GM18498 (cell line): ENCODE measurements around the gene CLIP4.

Experiments
- ATAC-seq: cut with Tn5 transposase; IDR thresholded peaks from one replicate; pipeline ENCODE4 v1.9.1; 2021; ENCODE audit warnings: mild to moderate bottlenecking, moderate library complexity; ENCODE audit not compliant: unreplicated experiment

CLIP4 gene

DNA sequence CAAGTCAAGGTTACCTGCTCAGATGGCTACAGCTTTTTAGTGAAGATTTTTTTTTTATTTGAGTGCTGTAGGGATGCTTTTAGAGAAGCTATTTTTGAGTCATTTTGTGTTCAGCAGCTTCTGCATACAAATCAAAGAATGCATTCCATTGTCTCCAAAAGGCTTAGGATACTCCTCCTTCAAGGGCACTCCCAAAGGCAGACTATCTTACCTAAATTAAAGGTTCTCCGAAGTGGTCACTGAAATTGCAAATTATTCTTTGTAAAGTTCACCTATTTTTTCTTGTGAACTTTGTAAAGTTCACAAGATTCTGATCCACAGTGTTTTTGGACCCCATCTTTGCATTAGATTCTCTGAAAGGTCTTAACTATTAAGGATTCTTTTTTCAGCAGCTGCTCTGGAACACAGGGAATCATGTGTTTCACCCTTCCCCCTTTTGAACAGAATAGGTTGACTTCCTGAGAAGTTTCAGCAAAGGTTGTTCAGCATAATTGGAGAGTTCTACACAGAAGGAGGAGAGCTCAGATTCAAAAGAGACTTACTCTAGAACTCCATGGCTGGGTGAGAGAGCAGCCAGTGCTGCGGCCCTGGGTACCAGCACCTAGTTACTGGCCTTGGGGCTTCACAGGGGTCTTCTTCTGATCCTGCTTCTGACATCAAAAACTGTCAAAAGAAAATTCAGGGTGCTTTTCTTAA, 14.5 kb downstream of the CLIP4 start:
- peak; percentile 40 for ATAC-seq

DNA sequence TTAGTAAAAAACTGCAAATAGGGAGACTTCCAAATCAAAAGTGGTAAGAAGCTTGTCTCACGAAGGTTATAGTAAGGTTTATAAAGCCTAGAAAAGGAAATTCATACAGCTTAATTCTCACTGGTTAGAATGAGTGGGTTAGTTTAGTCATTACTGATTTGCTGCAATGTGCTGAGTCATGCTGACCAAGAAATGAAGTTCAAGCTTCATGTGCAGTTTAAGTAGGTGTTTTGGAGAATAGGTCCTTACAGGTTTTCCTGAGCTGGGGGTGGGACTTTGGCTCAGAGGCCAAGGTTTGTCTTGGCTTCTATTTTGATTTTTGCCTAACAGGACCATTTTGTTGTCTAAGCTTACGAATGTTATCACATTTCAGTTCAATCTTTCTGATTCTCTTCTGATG, 15.1 kb downstream of the CLIP4 start:
- peak; percentile 71 for ATAC-seq

DNA sequence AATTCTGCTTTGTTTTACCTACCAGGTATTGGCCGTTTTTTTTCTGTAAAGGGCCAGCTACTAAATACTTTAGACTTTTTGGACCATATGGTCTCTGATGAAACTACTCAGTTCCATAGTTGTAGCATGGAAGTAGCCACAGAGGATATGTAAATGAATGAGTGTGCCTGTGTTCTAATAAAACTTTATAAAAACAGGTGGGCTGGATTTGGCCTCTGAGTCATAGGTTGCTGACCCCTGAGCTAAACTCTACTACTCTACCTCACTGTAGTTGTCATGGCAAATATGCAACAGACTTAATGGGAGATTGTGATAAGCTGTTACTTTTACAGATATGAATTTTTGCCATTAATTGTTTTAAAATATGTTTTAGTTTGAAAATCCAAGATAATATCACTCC, 19.7 kb downstream of the CLIP4 start:
- ATAC-seq: no peak

DNA sequence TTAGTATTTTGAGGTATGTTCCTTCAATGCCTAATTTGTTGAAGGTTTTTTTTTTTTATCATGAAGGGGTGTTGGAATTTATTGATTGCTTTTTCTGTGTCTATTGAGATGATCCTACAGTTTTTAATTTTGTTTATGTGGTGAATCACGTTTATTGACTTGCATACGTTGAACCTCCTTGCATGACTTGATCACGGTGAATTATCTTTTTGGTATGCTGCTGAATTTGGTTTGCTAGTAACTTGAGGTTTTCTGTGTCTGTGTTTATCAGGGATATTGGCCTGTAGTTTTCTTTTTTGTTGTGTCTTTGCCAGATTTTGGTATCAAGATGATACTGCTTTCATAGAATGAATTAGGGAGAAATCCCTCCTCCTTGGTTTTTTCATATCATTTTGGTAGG, 23.9 kb downstream of the CLIP4 start:
- ATAC-seq: no peak

DNA sequence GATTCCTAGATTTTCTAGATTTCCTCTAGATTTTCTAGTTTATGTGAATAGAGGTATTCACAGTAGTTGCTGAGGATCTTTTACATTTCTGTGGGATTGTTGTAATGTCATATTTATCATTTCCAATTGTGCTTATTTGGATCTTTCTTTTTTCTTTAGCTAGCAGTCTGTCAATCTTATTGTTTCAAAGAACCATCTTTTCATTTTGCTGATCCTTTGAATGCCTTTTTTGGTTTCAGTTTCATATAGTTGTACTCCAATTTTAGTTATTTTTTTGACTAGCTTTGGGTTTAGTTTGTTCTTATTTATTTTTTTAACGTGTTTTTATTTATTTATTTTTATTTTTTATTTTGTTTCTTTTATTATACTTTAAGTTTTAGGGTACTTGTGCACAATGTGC, 24.5 kb downstream of the CLIP4 start:
- no peak for ATAC-seq

DNA sequence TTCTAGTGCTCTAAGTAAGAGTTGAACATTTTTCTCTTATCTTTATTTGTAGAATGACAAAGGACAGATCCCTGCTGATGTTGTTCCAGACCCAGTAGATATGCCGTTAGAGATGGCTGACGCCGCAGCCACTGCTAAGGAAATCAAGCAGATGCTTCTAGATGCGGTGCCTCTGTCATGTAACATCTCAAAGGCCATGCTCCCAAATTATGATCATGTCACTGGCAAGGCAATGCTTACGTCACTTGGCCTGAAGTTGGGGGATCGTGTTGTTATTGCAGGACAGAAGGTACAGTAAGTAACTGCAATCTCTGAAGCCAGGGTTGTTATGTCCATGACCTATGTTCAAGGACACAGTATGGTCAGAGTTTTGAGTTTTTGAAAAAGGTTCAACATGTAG, 28.4 kb downstream of the CLIP4 start:
- no peak for ATAC-seq

DNA sequence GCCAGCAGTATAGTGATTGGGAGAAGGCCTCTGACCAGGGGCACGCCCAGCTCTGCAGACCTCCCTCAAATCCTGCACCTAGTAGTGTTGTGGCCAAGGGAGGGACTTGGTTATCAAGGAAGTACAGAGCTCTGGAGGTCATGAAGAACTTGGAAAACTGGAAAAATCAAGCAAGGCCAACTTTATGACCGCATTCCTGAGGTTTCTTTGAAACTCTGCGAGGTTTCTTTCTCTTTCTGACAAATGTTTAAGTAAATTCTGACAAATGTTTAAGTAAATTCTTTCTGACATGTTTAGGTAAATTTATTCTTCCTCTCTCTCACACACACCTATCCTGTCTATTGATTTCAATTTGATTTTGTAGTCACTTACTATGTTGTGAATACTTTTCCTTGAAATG, 31.0 kb downstream of the CLIP4 start:
- no peak for ATAC-seq

DNA sequence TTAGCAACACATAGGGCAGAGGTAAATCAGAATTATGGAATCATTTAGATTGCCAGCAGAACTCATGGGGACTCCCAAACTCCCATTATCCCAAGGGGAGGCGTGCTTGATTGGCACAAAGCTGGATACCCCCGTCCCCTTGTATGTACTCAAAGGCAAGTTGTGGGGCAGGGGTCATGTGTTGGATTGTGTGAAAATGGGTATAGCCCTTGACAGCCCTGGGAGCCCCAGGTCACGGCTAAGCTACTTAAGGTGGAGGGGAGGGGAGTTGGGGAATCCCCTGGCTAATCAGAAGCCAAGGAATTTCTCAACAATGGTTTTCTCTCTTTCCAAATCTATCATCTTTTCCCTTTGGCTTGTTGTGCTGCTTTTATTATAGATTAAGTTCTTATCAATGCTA, 32.7 kb downstream of the CLIP4 start:
- no peak for ATAC-seq

DNA sequence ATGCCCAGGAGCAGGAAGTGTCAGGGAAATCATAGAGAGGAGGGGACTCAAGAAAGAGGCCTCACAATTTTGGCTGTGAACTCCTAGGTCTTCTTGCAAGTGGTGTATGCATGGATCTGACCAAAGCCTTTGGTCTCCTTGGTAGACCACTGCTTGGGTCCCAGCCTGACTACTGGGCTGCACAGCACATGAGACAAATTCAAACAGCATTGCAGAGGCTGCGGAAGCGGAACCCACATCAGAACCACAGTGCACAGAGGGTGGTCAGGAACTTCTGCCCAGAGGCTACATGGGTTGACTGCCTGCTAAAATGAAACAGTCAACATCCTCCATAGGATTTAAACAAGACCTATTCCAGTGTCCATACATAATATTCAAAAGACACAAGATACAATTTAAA, 39.4 kb downstream of the CLIP4 start:
- ATAC-seq: no peak

DNA sequence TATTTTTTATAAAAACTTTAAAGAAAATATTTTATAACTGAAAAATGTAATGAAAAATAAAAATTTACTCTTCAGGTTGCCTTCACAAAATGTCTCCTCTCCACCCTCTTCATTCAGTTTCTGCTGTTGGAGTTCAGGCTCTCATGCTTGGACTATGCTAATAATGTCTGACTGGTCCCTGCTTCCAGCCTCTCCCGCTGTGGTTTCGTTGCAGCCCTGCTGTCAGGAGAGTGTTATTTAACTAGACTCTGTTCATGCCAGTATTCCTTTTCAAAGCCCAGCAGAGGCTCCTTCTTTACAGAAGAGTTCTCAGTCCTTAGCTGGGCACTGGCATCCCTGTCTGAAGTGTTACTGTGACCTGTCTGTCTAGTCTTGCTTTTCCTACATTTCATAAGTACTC, 40.4 kb downstream of the CLIP4 start:
- no peak for ATAC-seq

DNA sequence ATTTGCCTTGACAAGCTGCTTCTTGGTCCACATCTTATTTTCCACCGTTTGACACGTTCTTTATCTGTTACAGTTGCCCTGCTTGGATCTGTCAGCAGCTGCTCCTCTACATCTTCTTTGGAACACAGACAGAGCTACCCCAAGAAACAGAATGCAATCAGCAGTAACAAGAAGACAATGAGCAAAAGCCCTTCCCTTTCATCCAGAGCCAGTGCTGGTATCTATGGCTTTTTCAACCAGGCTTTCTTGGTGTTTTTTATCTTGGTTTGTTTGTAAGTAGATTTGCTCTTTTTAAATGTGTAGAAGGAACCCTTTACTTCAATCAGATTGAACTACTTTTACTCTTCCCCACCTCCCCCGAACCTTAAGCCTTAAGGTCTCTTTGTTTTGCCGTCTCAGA, 41.9 kb downstream of the CLIP4 start:
- ATAC-seq: no peak

DNA sequence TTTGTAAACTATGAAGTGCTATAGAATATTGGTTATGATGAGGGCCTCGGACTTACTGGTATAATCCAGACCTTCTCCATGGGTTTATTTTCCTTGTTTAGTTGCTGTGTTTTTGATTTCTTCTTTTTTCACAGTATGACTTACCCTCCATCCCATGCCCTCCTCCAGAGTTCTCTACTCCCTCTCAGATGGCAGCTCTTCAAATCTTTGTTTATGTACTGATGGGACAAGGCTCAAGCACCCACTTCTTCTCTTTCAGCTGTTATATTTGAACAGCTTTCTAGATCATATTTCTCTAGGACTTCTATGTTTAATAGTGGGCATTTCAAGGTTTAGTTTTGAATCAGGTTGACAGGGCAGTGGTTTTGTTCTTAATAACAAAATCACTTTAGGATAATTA, 43.9 kb downstream of the CLIP4 start:
- no peak for ATAC-seq

DNA sequence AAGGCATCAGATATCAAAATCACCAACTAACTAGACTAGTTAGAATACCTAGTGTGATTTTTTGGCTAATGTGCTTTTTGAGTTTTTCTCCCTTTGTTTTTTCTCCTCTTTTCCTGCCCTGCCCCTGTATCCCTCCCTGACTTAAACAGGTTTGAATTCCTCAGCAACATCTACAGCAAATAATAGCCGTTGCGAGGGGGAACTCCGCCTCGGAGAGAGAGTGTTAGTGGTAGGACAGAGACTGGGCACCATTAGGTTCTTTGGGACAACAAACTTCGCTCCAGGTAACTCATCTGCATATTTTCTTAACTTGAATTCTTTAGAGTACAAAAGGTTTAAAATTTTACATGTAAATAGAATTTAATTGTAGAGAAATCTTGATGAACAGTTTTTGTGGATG, 45.0 kb downstream of the CLIP4 start:
- no peak for ATAC-seq

DNA sequence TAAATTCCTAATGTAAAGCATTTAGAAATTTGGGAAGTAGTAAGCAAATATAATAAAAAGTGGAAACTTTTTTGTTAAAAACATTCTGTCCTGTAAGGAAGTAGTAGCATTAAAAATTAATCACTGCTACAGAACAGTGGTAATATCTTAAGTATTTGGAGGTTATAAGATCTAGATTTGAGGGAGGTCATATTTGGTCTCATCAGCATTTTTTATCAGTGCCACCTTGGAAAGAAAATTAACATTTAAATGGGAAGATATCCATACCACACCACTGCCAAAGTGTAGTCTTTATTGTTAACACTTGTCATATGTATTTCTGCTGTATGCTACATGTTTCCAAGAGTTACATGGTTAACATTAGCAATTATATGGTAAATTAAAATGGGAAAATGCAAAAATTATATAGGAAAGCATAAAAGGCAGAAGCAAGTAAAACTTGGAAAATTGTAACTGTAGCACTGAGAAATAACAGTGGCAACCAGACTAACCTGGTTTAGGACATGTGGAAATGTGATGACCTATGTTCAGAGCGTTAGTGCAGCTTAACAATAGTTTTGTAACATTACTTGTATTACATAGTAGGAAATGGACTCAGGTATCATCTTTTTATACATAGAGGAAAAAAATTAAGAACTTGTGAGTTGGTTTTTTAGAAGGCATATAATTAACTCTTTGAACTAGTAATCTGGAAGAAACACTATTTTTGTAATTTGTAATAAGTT, 47.2 kb downstream of the CLIP4 start:
- no peak for ATAC-seq

DNA sequence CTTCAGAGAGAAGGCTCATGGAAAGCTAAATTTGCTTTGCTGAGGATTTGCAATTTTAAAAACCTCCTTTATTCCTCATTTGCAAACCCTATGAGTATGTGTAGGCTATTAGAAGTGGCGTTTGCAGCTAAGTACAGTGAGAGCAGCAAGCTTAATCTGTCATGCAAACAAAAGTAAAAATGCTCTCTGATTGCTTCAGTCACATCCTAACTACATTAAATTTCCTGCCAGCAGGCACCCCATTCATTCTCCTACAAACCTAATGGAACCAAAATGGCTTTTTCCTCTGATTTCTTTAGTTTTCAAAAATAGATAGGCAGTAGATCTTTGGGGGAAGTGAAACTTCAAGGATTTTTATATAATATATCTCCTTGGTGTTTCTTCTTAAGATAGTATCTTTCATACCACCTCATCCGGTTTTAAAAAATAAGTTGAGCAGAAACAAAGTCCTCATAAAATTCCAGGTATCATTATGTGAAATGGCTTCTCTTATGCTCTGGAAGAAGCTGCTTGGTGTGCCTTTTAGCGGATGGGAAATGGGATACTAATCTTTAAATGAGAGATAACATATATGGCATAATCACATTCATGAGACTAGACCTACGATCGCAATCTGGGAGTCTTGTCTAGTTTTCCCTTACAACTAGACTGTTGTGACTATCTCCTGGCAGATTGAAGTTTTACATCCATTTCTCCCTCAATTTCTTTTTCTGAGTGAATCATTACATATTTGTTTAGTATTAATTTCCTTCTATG, 49.1 kb downstream of the CLIP4 start:
- ATAC-seq: no peak

DNA sequence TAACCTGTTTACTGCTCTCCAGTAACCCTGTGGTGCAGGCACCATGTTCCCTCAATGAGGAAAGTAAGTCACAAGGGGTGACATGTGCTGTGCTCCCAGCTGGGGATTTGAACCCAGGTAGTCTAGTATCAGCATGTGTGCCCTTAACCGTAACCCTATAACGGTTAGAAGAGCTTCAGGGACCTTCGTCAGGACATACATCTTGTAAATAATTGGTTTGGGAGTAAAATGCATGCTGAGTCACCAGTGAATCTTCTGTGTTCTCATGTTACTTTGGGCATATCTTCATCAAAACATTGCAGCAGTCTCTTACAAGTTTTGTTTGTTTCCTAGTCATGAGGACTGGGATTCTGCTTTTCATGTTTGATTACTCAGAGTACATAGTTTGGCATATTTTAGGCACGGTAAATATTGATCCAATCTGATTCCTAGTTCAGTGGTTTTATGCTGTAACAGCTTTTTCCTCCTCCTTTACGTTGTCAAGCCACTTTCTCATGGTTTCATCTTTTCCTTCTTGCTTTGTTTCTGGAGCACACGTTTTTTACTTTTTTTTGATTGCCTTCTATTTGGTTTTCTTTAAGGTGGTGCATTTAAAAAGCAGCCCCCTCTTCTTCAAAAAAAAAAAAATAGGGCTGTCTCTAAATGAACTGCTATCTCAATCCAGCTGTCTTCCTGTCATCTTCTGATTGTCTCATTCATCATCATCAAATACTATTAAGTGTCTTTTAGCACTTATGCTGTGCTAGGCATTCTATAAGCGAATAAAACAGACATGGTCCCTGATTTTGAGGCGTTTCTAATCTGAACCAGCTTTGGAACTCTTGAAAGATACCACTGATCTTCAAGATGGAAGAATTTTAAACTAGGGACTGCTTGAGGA, 50.4 kb downstream of the CLIP4 start:
- ATAC-seq: no peak

DNA sequence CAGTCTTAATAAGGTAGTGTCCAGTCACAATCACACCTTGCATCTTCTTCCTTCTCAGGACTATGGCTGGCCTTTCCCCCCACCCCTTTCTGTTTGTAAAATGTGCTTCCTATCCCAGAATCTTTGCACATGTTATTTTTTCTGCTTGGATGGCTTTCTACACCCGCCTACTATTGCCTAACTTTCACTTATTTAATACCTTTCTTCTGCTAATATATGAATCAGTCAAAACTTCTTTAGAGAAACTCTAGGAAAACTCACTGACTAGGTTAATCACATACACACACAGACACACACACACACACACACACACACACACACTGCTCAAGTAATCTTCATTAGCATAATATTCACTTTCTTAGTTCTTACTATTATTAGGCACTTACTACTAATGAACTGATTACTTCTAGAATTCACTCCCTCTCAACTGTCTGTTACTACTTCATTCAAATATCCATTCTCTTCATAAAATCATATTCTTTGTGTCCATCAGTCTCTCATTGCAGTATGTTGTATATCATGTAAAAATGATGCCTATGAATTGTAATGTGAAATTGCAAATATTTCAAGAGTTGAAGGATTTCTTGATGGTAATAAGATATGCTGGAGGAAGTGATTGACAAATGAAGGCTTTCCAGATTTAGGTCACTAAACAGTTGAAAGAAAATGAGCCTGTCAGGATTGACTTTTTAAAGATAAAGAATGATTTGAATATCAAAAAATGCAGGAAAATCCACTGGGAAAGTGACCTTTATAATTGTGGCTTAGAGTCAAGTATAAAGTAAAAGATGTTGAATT, 51.2 kb downstream of the CLIP4 start:
- no peak for ATAC-seq

DNA sequence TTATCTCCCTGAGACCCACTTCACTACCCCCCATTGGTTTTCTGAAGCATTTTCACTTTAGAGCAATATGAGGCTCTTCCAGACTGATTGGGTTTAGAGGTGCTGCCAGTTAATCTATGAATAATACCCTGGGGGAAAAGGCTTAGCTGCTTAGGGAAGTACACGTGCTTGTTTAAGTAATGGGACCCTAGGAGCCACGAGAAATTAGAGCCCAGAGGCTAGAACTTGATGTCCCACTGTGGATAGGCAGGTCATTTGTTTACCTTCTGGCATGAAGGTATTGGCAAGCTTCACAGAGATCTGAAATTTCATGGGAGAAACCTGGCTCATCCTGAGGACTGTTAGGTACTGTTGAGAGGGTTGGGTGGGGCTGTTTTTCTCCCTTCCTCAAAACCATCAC, 59.7 kb downstream of the CLIP4 start:
- no peak for ATAC-seq

DNA sequence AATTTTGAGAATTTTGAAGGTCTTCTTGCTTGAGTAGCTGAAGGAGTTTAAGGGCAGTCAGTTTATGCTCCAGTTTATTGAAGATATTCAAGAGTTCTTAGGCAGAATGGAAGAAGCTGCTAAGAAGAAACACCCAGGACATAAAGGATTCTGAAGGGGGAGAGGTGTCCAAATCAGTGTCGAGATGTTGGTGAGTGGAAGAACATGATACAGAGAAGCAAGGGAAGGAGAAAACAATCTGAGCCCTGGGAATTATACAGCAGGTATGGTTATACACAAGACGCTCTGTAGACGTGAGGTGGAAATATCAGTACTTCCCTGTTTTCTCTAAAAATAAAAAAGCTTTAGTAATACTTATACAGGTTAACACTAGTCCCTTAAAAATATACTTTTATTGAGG, 60.1 kb downstream of the CLIP4 start:
- ATAC-seq: no peak

DNA sequence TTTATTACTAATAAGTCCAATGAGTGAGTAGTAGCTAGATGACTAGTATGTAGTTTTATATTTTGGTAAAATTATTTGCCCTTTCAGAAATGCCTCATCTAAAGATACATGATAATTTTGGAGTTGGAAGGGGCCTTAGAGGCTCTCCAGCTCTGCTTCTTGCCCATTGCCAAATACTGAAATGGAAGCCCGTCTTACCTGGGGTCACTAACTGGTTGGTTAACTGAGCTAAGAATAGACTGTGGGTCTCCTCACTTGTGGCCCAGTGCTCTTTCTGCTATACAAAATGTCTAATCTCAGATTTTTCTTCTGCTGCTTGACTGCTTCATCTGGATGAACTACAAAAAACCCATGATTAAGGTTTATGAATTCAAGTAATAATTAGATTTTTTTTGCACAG, 67.1 kb downstream of the CLIP4 start:
- no peak for ATAC-seq
